Activated CD4-positive, alpha-beta memory T cell treated with anti-CD3 and anti-CD28 coated beads for 36 hours (primary cell): ENCODE results near the gene IFNGR2. TPM values are rescaled to one million over a fixed set of nuclear protein-coding genes. Genes with fewer than 3 reads are reported as not detected.
"Not testable (repeated sequence)": the region's sequence is repeated elsewhere in the genome, so short reads cannot be mapped to it uniquely, and the experiment has no call there.

ENCODE experiments used
- CTCF ChIA-PET: fragments of 350-600 bp; sonication (Branson Sonifier 250); formaldehyde crosslinking; loops from one replicate; lab custom pipeline; 2021; ENCODE audit warnings: antibody characterized with exemption, inconsistent platforms; lab: Charles Lee
- POLR2A ChIA-PET: fragments of 350-600 bp; sonication (Branson Sonifier 250); formaldehyde crosslinking; loops from one replicate; lab custom pipeline; 2021; ENCODE audit warnings: antibody characterized with exemption; lab: Charles Lee
- DNase-seq: peaks from one replicate; pipeline ENCODE4 v3.0.0-alpha.2; 2020
- H3K27ac Mint-ChIP-seq: one replicate; pipeline ENCODE4 v1.8.0; 2021; ENCODE audit warnings: mixed read lengths
- H3K27me3 Mint-ChIP-seq: one replicate; pipeline ENCODE4 v1.8.0; 2021; ENCODE audit warnings: mixed read lengths
- H3K36me3 Mint-ChIP-seq: one replicate; pipeline ENCODE4 v1.8.0; 2021; ENCODE audit warnings: mixed read lengths
- H3K4me1 Mint-ChIP-seq: one replicate; pipeline ENCODE4 v1.8.0; 2021; ENCODE audit warnings: low read depth, mixed read lengths
- H3K4me3 Mint-ChIP-seq: one replicate; pipeline ENCODE4 v1.8.0; 2021; ENCODE audit warnings: mild to moderate bottlenecking, mixed read lengths
- H3K9me3 Mint-ChIP-seq: one replicate; pipeline ENCODE4 v1.8.0; 2021; ENCODE audit warnings: mixed read lengths
- intact Hi-C: fragments of 100-400 bp; cut with micrococcal nuclease; formaldehyde crosslinking; loops from one replicate; pipeline ENCODE4 v1.15.1; 2023
- total RNA-seq, 2 experiments: library from RNA; stranded (reverse); gene quantifications; one replicate each; pipeline ENCODE4 v1.2.3, GENCODE V29; 2021

The IFNGR2 gene
- total RNA-seq, 2 experiments from 2014 or later = 14.3 to 17.0 TPM

- Mint-ChIP-seq H3K9me3 (no peaks in the 10 kb centered on the region), H3K27ac (no peak overlapping the region)
Observed at GRCh38 chr21:33377221-33377920, 25.8 kb upstream of the IFNGR2 start.

GRCh38 chr21:33378081-33378480, 25.1 kb upstream of the IFNGR2 start:
- no peaks in the 10 kb centered on the region for H3K36me3 Mint-ChIP-seq
- POLR2A ChIA-PET = no interaction called here
- H3K27ac Mint-ChIP-seq = no peak overlapping the region
- CTCF ChIA-PET = interaction anchor here (0.7 to 4.7 kb wide), 4 partner anchors 17 to 181 kb away, joined by 3 to 18 read pairs (median 4); no protein-coding TSS in a partner anchor
- H3K9me3 Mint-ChIP-seq = no peaks in the 10 kb centered on the region
- peaks cover 8% of the 10 kb centered on the region for H3K27me3 Mint-ChIP-seq
- no peak for DNase-seq
- H3K4me1 Mint-ChIP-seq = peaks cover 46% of the 10 kb centered on the region
- intact Hi-C loops = no loop called here
- H3K4me3 Mint-ChIP-seq = no peak overlapping the region

More at GRCh38 chr21:33377221-33377920, 25.8 kb upstream of the IFNGR2 start:
- peak; percentile 7 for DNase-seq
- intact Hi-C loops = no loop called here
- Mint-ChIP-seq H3K4me1 (peaks cover 39% of the 10 kb centered on the region), H3K4me3 (no peak overlapping the region), H3K36me3 (no peaks in the 10 kb centered on the region), H3K27me3 (peaks cover 8% of the 10 kb centered on the region)
- POLR2A ChIA-PET = no interaction called here
- CTCF ChIA-PET = interaction anchor here (1.1 to 4.7 kb wide), 6 partner anchors 8 to 180 kb away, joined by 3 to 18 read pairs (median 4); no protein-coding TSS in a partner anchor

GRCh38 chr21:33379934-33380333, 23.3 kb upstream of the IFNGR2 start:
- Mint-ChIP-seq H3K4me1 (peaks cover 60% of the 10 kb centered on the region), H3K4me3 (peak overlapping the region; percentile 44), H3K27ac (peak overlapping the region; percentile 81)
- H3K9me3 Mint-ChIP-seq, H3K36me3 Mint-ChIP-seq, H3K27me3 Mint-ChIP-seq, DNase-seq: not testable (repeated sequence)
- intact Hi-C loops = loop anchor here (1.0 to 5.0 kb wide), 4 partner anchors 19 to 608 kb away; partner anchors contain the start of genes CRYZL1, ITSN1 and TMEM50B
- ChIA-PET CTCF (interaction anchor here (1.2 to 4.7 kb wide), 5 partner anchors 10 to 183 kb away, joined by 4 to 20 read pairs (median 7); no protein-coding TSS in a partner anchor), POLR2A (interaction anchor here (1.3 to 1.9 kb wide), 3 partner anchors 18 to 55 kb away, joined by 5 to 10 read pairs (median 8); partner anchors contain the start of gene IFNAR1)

- DNase-seq = peak; percentile 97
- intact Hi-C loops = loop anchor here (1.0 to 5.0 kb wide), 4 partner anchors 19 to 608 kb away; partner anchors contain the start of genes CRYZL1, ITSN1 and TMEM50B
- ChIA-PET POLR2A (interaction anchor here (0.7 to 1.9 kb wide), 6 partner anchors 19 to 209 kb away, joined by 3 to 10 read pairs (median 6); partner anchors contain the start of gene IFNAR1), CTCF (interaction anchor here (1.2 to 4.7 kb wide), 5 partner anchors 10 to 183 kb away, joined by 4 to 20 read pairs (median 7); no protein-coding TSS in a partner anchor)
- Mint-ChIP-seq H3K27me3 (peaks cover 10% of the 10 kb centered on the region), H3K36me3 (no peaks in the 10 kb centered on the region), H3K9me3 (no peaks in the 10 kb centered on the region), H3K27ac (peak overlapping the region; percentile 81), H3K4me1 (peaks cover 61% of the 10 kb centered on the region), H3K4me3 (peak overlapping the region; percentile 44)
Observed at GRCh38 chr21:33380483-33380998, 22.7 kb upstream of the IFNGR2 start.

- not testable (repeated sequence) for H3K4me3 Mint-ChIP-seq, H3K9me3 Mint-ChIP-seq, DNase-seq, H3K27me3 Mint-ChIP-seq, H3K36me3 Mint-ChIP-seq
- peak overlapping the region; percentile 81 for H3K27ac Mint-ChIP-seq
- ChIA-PET CTCF (interaction anchor here (2.0 to 4.7 kb wide), 3 partner anchors 19 to 184 kb away, joined by 7 to 20 read pairs (median 18); no protein-coding TSS in a partner anchor), POLR2A (interaction anchor here (1.1 to 1.9 kb wide), 4 partner anchors 20 to 208 kb away, joined by 3 to 10 read pairs (median 6); partner anchors contain the start of gene IFNAR1)
- peaks cover 62% of the 10 kb centered on the region for H3K4me1 Mint-ChIP-seq
- intact Hi-C loops = loop anchor here (5.0 kb wide), 1 partner anchor 261 kb away; the partner anchor contains the start of genes CRYZL1 and ITSN1
Observed at GRCh38 chr21:33381381-33381780, 21.8 kb upstream of the IFNGR2 start.

GRCh38 chr21:33383056-33383888, 19.9 kb upstream of the IFNGR2 start:
- ChIA-PET POLR2A (no interaction called here), CTCF (interaction anchor here (0.6 to 1.7 kb wide), 3 partner anchors 22 to 715 kb away, joined by 3 to 7 read pairs (median 3); no protein-coding TSS in a partner anchor)
- H3K27me3 Mint-ChIP-seq = peaks cover 8% of the 10 kb centered on the region
- DNase-seq = peak; percentile 91
- peak overlapping the region; percentile 58 for H3K27ac Mint-ChIP-seq
- H3K4me3 Mint-ChIP-seq = peak overlapping the region; percentile 60
- intact Hi-C loops = loop anchor here (1.0 to 5.0 kb wide), 8 partner anchors 21 to 450 kb away; partner anchors contain the start of genes CRYZL1, IFNAR1, ITSN1 and SON
- H3K36me3 Mint-ChIP-seq = no peaks in the 10 kb centered on the region
- H3K4me1 Mint-ChIP-seq = peaks cover 62% of the 10 kb centered on the region
- H3K9me3 Mint-ChIP-seq = no peaks in the 10 kb centered on the region

GRCh38 chr21:33384841-33385331, 18.3 kb upstream of the IFNGR2 start:
- peak overlapping the region; percentile 37 for H3K4me3 Mint-ChIP-seq
- peaks cover 13% of the 10 kb centered on the region for H3K27me3 Mint-ChIP-seq
- H3K9me3 Mint-ChIP-seq = no peaks in the 10 kb centered on the region
- H3K4me1 Mint-ChIP-seq = peaks cover 56% of the 10 kb centered on the region
- intact Hi-C loops = loop anchor here (5.0 kb wide), 1 partner anchor 257 kb away; the partner anchor contains the start of genes CRYZL1 and ITSN1
- DNase-seq = peak; percentile 36
- H3K36me3 Mint-ChIP-seq = no peaks in the 10 kb centered on the region
- ChIA-PET POLR2A (interaction anchor here (0.6 to 2.3 kb wide), 5 partner anchors 22 to 60 kb away, joined by 4 to 10 read pairs (median 4); partner anchors contain the start of gene IFNAR1), CTCF (interaction anchor here (0.8 to 2.6 kb wide), 10 partner anchors 9 to 468 kb away, joined by 3 to 22 read pairs (median 8); no protein-coding TSS in a partner anchor)
- H3K27ac Mint-ChIP-seq = peak overlapping the region; percentile 38

- H3K4me1 Mint-ChIP-seq = peaks cover 41% of the 10 kb centered on the region
- POLR2A ChIA-PET = interaction anchor here (2.3 kb wide), 1 partner anchor 48 kb away, joined by 8 read pairs; no protein-coding TSS in a partner anchor
- H3K27me3 Mint-ChIP-seq = peaks cover 16% of the 10 kb centered on the region
- intact Hi-C loops = no loop called here
- no peak for DNase-seq
- H3K27ac Mint-ChIP-seq = no peak overlapping the region
- H3K4me3 Mint-ChIP-seq = no peak overlapping the region
- H3K9me3 Mint-ChIP-seq = no peaks in the 10 kb centered on the region
- CTCF ChIA-PET = interaction anchor here (0.7 to 2.6 kb wide), 6 partner anchors 10 to 469 kb away, joined by 3 to 12 read pairs (median 7); no protein-coding TSS in a partner anchor
- H3K36me3 Mint-ChIP-seq = no peaks in the 10 kb centered on the region
Observed at GRCh38 chr21:33386222-33386784, 16.9 kb upstream of the IFNGR2 start.

GRCh38 chr21:33387294-33387693, 15.9 kb upstream of the IFNGR2 start:
- CTCF ChIA-PET = interaction anchor here (1.1 kb wide), 1 partner anchor 57 kb away, joined by 3 read pairs; no protein-coding TSS in a partner anchor
- Mint-ChIP-seq H3K36me3 (no peaks in the 10 kb centered on the region), H3K9me3 (no peaks in the 10 kb centered on the region), H3K27me3 (peaks cover 16% of the 10 kb centered on the region), H3K4me3 (no peak overlapping the region), H3K27ac (no peak overlapping the region), H3K4me1 (peaks cover 33% of the 10 kb centered on the region)
- DNase-seq = no peak
- intact Hi-C loops = no loop called here
- POLR2A ChIA-PET = no interaction called here

- Mint-ChIP-seq H3K4me3 (no peak overlapping the region), H3K27ac (peak overlapping the region; percentile 23), H3K4me1 (peaks cover 24% of the 10 kb centered on the region), H3K36me3 (no peaks in the 10 kb centered on the region), H3K27me3 (peaks cover 19% of the 10 kb centered on the region), H3K9me3 (no peaks in the 10 kb centered on the region)
- ChIA-PET CTCF (no interaction called here), POLR2A (no interaction called here)
- no peak for DNase-seq
- intact Hi-C loops = no loop called here
Observed at GRCh38 chr21:33388188-33388587, 15.0 kb upstream of the IFNGR2 start.
